ENCODE measurements around the gene RBP2. TPM values are rescaled to one million over a fixed set of nuclear protein-coding genes. Genes with fewer than 3 reads are reported as not detected.

RBP2 gene
- polyA plus RNA-seq, 6 donors from 2014 or later, result not detected

DNA sequence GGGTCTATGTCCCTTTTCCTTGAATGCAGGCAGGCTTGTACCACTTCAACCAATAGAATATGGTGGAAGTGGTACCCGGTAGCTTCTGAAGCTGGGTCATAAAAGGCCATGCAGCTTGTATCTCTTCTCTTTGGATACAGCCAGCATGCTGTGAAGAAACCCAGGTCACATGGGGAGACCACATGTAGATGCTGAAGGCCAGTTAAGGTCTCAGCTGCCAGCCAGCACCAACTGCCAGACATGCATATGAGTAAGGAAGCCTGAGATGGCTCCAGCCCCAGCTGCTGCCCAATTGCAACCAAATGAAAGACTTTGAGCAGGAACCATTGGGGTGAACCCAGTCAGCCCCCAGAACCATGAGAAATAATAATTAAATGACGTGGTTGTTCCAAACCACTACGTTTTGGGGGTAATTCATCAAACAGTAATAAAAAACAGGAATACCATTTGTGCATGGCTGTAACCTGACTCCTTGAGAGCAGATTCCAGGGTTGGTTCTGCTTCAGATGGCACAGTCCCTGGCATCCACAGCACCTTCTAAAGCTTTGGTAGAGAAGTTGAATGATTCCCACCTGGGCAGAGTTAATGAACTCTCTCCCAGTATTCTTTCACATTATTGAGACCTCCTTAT lies 3.8 kb downstream of the RBP2 start:
- H3K4me3 Mint-ChIP-seq, result no peak overlapping the region
- H3K9me3 Mint-ChIP-seq, result no peaks in the 10 kb centered on the region
- no peaks in the 10 kb centered on the region for H3K4me1 Mint-ChIP-seq
- no peaks in the 10 kb centered on the region for H3K27me3 Mint-ChIP-seq
- H3K27ac Mint-ChIP-seq, result peak overlapping the region in 1 of 6 donors; percentile 4
- ATAC-seq (ENCODE audit: low read depth in 2 of 2), result no peak
- DNase-seq, result no peak
- no peaks in the 10 kb centered on the region for H3K36me3 Mint-ChIP-seq

DNA sequence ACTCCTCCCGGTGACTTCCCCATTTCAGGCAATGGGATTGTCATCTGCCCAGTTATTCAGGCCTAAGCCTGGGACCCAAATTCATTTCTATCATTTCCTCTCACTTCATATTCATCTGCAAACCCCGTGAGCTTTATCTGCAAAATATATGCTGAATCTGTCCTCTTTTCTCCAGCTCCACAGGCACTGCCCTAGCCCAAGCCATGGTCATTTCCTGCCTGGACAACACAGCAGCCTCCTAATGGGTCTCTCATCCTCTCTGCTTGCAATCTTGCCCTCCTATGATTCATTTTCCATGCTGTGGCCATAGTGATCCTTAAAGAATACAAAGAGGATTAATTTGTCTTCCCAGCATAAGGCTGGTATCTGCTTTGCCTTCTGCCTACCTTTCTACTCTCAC lies 6.1 kb downstream of the RBP2 start:
- H3K36me3 Mint-ChIP-seq, result no peaks in the 10 kb centered on the region

DNA sequence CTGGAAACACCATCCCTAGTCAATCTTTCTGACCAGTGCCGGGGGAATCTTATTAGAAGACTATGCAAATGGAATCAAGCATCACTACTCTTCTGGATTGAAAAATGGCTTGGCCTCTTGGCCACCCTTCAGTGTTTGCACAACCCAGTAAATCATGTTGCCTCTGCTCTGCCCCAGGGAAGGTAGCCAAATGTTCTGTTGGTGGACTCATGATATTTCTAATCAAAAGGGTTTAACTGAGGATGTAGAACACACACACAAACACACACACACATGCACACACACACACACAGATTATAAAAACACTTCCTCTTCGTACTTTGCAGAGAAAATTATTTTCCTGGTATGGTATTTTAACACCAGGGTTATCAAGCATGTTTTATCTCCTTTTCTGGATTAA lies 7.9 kb downstream of the RBP2 start:
- ATAC-seq (ENCODE audit: low read depth in 2 of 2) (no peak), DNase-seq (no peak)
- Mint-ChIP-seq H3K4me1 (no peaks in the 10 kb centered on the region), H3K27ac (no peak overlapping the region), H3K4me3 (no peak overlapping the region), H3K36me3 (no peaks in the 10 kb centered on the region), H3K27me3 (no peaks in the 10 kb centered on the region), H3K9me3 (no peaks in the 10 kb centered on the region)

More for the DNA sequence above, 6.1 kb downstream of the RBP2 start:
- H3K9me3 Mint-ChIP-seq, result no peaks in the 10 kb centered on the region
- H3K4me3 Mint-ChIP-seq, result no peak overlapping the region
- H3K27me3 Mint-ChIP-seq, result no peaks in the 10 kb centered on the region
- H3K4me1 Mint-ChIP-seq, result no peaks in the 10 kb centered on the region
- H3K27ac Mint-ChIP-seq, result no peak overlapping the region
- DNase-seq (no peak), ATAC-seq (ENCODE audit: low read depth in 2 of 2) (no peak)

DNA sequence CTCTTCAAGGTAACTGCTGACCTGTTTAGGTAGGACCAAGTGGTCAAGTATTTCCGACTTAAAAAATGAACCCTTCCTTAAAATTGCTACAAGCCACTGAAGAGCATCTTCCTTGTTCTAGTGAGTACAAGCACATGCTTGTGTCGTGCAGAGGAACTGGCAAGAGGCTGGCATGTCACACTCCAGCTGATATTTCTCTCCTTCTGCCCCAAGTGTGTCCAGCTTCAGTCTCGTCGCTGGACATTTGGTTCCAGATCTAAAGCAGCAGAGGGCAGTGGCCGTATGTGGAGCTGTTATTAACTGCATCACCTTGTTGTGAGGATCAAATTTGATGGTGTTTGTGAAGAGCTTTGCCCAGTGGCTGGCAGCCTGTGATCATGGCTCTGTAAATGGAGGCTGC lies 10.0 kb downstream of the RBP2 start:
- Mint-ChIP-seq H3K27me3 (no peaks in the 10 kb centered on the region), H3K9me3 (no peaks in the 10 kb centered on the region), H3K36me3 (no peaks in the 10 kb centered on the region), H3K27ac (no peak overlapping the region), H3K4me1 (no peaks in the 10 kb centered on the region), H3K4me3 (no peak overlapping the region)
- no peak for ATAC-seq (ENCODE audit: low read depth in 2 of 2)
- DNase-seq, result no peak

DNA sequence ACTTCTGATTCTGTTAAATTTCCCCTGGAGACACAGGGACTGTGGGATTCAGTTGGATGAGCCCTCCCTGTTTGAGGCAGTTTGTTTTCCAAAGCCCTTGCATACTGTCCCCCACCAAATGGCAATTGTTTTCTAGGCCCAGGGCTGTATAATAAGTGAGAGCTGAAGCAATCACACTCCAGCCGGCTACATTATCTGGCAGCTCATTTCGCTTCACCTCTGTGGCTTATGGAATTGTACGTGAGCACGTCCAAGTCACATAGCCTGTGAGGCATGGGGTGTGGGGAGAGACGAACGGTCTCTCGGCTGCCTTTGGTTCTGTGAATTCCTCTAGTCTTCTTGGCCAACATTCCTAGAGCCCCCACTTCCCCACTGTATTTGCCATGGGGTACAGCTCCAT lies 10.7 kb downstream of the RBP2 start:
- no peak overlapping the region for H3K27ac Mint-ChIP-seq
- H3K9me3 Mint-ChIP-seq, result no peaks in the 10 kb centered on the region
- H3K27me3 Mint-ChIP-seq, result no peaks in the 10 kb centered on the region
- DNase-seq (no peak), ATAC-seq (ENCODE audit: low read depth in 2 of 2) (no peak)
- no peaks in the 10 kb centered on the region for H3K4me1 Mint-ChIP-seq
- H3K4me3 Mint-ChIP-seq, result no peak overlapping the region
- no peaks in the 10 kb centered on the region for H3K36me3 Mint-ChIP-seq

DNA sequence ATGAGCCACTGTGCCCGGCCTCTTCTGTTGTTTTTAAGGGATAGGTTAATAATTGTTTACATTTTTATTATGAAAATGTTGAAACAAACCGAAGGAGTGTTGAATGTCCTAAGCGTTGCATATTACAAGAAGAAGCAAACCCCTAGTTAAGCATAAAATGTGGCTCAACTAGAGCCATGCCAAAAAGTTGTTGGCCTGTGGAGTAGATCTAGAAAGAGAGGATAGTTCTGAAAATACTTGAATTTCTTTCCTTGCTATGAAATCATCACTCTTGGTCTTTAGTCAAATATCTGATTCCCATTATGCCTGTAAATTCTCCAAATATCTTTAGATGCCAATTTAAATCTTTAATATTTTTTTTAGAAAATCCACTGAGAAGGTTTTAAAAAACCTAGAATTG lies 12.8 kb downstream of the RBP2 start:
- Mint-ChIP-seq H3K36me3 (peaks cover 0 to 3% of the 10 kb centered on the region in 2 donors), H3K4me3 (no peak overlapping the region), H3K4me1 (peaks cover 0 to 4% (median 4%) of the 10 kb centered on the region in 3 donors), H3K9me3 (no peaks in the 10 kb centered on the region), H3K27ac (no peak overlapping the region), H3K27me3 (no peaks in the 10 kb centered on the region)
- no peak for DNase-seq
- no peak for ATAC-seq (ENCODE audit: low read depth in 2 of 2)

DNA sequence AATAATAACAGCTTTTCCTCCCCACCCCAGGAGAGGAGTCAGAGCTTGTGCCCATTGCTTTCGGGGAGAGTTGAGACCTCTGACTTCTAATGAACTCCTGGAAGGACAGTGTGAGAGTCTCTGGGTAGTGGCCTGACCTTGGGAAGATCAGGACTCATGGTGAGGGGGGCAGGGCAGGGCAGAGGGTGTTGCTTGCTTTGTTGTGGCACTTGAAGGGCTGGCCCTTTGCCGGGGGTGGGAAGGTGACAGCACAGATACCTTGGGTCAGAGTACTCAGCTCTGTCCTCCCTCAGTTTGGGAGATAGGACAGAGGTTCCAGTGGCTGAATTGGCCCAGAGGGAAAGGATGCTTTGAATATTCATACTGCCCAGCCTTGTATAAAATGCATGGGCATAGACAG lies 15.8 kb downstream of the RBP2 start:
- H3K27me3 Mint-ChIP-seq, result no peaks in the 10 kb centered on the region
- no peak for DNase-seq
- H3K9me3 Mint-ChIP-seq, result no peaks in the 10 kb centered on the region
- peaks cover 0 to 4% (median 4%) of the 10 kb centered on the region in 3 donors for H3K4me1 Mint-ChIP-seq
- no peak overlapping the region for H3K4me3 Mint-ChIP-seq
- H3K36me3 Mint-ChIP-seq, result peaks cover 0 to 4% of the 10 kb centered on the region in 2 donors
- ATAC-seq (ENCODE audit: low read depth in 2 of 2), result no peak
- H3K27ac Mint-ChIP-seq, result no peak overlapping the region

DNA sequence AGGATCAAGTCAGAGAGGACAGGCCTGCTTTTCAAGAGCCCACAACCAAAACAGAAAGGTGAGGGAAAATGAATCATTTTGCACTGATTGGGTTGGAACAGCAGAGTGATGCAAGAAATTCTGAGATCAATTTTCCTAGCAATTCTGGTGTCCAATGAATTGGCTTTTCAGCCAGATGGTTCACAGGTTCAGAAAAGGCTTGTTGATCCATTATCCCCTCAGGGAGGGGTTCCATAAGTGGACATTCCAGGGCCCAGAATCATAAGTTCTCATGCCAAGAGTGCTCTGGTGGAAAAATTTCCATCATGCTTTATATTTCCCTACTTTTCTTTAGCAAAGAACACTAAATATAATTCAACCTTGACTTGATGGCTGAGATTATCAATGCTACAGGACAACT lies 16.2 kb downstream of the RBP2 start:
- peaks cover 0 to 4% (median 4%) of the 10 kb centered on the region in 3 donors for H3K4me1 Mint-ChIP-seq
- no peak for ATAC-seq (ENCODE audit: low read depth in 2 of 2)
- no peak overlapping the region for H3K4me3 Mint-ChIP-seq
- no peaks in the 10 kb centered on the region for H3K27me3 Mint-ChIP-seq
- DNase-seq, result no peak
- no peaks in the 10 kb centered on the region for H3K9me3 Mint-ChIP-seq
- H3K27ac Mint-ChIP-seq, result no peak overlapping the region
- peaks cover 0 to 4% of the 10 kb centered on the region in 2 donors for H3K36me3 Mint-ChIP-seq

DNA sequence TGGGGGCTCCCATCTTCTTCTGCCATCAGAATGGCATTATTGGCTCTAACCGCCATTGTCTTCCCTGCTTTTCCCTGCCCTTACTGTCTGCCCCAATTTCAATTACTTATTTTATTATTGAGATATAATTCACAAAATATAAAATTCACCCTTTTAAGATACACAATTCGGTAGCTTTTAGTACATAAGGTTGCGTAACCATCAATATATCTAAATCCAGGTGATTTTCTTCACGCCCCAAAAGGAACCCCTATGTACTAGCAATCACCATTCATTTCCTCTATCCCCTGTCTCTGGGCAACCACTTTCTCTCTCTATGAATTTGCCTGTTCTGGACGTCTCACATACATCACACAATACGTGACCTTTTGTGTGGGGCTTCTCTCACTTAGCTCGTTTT lies 18.0 kb downstream of the RBP2 start:
- Mint-ChIP-seq H3K36me3 (peaks cover 0 to 4% of the 10 kb centered on the region in 2 donors), H3K4me1 (peaks cover 0 to 4% (median 4%) of the 10 kb centered on the region in 3 donors), H3K4me3 (no peak overlapping the region), H3K27ac (no peak overlapping the region), H3K27me3 (no peaks in the 10 kb centered on the region), H3K9me3 (peaks cover 0 to 1% (median 0%) of the 10 kb centered on the region in 7 donors)
- ATAC-seq (ENCODE audit: low read depth in 2 of 2), result no peak
- DNase-seq, result no peak

DNA sequence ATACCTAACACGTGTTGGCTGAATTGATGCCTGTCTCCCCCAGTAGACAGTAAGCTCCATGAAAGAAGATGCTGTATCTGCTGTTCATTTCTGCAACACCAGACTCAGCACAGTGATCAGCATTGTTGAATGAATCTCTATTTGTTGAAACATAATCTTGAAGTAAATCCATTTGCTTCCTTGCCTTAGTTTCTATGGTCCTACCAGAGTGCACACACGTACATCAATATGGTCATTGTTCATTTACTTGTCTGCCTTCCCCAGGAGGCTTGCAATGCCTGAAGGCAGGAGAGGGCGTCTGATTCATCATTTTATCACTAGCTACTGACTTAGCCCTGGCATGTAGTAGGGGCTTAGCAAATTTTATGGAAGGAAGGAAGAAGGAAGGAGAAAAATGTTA lies 19.2 kb downstream of the RBP2 start:
- no peak overlapping the region for H3K27ac Mint-ChIP-seq
- H3K27me3 Mint-ChIP-seq, result no peaks in the 10 kb centered on the region
- peaks cover 0 to 1% (median 0%) of the 10 kb centered on the region in 7 donors for H3K9me3 Mint-ChIP-seq
- H3K4me1 Mint-ChIP-seq, result peaks cover 0 to 4% (median 4%) of the 10 kb centered on the region in 3 donors
- ATAC-seq (ENCODE audit: low read depth in 2 of 2) (no peak), DNase-seq (no peak)
- peaks cover 0 to 4% of the 10 kb centered on the region in 2 donors for H3K36me3 Mint-ChIP-seq
- H3K4me3 Mint-ChIP-seq, result no peak overlapping the region

DNA sequence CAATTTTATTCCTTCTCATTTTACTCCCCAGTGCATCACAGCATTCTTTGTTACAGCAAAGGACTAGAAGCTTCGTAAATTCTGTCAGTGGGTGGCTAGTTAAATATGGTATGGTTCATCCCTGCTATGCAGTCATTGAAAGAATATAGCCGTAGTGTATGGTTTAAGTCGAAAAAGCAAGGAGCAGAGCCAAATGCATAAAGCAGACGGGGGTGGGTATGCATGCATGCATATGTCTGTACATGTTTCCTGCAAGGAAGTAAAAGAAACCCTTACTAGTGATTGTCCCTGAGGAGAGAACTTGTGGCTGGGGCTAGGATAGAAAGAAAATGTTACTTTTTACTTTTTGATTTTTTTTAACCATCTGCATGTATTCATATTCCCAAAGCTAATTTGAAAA lies 19.9 kb downstream of the RBP2 start:
- H3K4me1 Mint-ChIP-seq, result peaks cover 0 to 4% (median 4%) of the 10 kb centered on the region in 3 donors
- no peak overlapping the region for H3K27ac Mint-ChIP-seq
- H3K36me3 Mint-ChIP-seq, result peaks cover 0 to 4% of the 10 kb centered on the region in 2 donors
- no peak overlapping the region for H3K4me3 Mint-ChIP-seq
- H3K27me3 Mint-ChIP-seq, result no peaks in the 10 kb centered on the region
- no peak for ATAC-seq (ENCODE audit: low read depth in 2 of 2)
- no peak for DNase-seq
- H3K9me3 Mint-ChIP-seq, result peaks cover 0 to 1% (median 0%) of the 10 kb centered on the region in 7 donors

DNA sequence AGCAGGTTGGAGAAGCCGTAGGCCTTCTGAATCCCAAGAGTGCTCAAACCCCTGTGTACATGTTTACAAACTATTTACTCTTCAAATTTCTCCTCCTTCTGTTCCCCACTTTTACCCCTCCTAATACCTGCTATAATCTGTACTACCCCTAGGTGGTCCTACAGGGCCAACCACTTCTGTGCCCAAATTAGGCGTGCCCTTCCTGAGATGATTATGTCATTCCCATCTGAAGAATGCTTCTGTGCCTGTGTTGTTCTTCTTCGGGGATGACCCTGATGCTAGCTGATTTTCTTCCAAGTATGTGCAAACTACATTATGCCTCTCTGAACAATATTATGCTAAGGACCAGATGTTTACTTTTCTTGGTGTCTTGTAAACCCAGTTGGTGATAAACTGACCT lies 20.5 kb downstream of the RBP2 start:
- H3K9me3 Mint-ChIP-seq, result peaks cover 0 to 1% (median 0%) of the 10 kb centered on the region in 7 donors

DNA sequence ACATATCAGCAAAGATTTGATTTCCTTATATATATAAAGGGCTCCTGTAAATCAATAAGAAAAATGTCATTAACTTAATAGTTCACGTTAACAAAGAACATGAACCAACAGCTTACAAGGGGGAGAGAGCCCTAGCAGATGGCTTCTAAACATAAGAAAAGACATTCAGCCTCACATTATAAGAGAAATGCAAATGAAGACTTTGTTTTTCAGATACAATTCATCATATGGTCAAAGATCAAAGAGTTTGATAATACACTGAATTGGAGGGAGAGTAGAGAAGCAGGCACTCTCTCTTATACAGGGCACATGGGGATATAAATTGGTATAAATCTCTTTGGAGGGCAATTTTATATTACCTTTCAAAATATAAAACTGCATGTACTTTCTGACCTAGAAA lies 21.1 kb downstream of the RBP2 start:
- no peak overlapping the region for H3K27ac Mint-ChIP-seq
- peaks cover 0 to 4% (median 4%) of the 10 kb centered on the region in 3 donors for H3K4me1 Mint-ChIP-seq
- peaks cover 0 to 1% (median 0%) of the 10 kb centered on the region in 7 donors for H3K9me3 Mint-ChIP-seq
- peaks cover 0 to 4% of the 10 kb centered on the region in 2 donors for H3K36me3 Mint-ChIP-seq
- ATAC-seq (ENCODE audit: low read depth in 2 of 2) (no peak), DNase-seq (no peak)
- H3K4me3 Mint-ChIP-seq, result no peak overlapping the region
- no peaks in the 10 kb centered on the region for H3K27me3 Mint-ChIP-seq

More for the DNA sequence above, 20.5 kb downstream of the RBP2 start:
- DNase-seq, result no peak
- no peaks in the 10 kb centered on the region for H3K27me3 Mint-ChIP-seq
- no peak overlapping the region for H3K4me3 Mint-ChIP-seq
- ATAC-seq (ENCODE audit: low read depth in 2 of 2), result no peak
- peaks cover 0 to 4% of the 10 kb centered on the region in 2 donors for H3K36me3 Mint-ChIP-seq
- H3K4me1 Mint-ChIP-seq, result peaks cover 0 to 4% (median 4%) of the 10 kb centered on the region in 3 donors
- H3K27ac Mint-ChIP-seq, result no peak overlapping the region

DNA sequence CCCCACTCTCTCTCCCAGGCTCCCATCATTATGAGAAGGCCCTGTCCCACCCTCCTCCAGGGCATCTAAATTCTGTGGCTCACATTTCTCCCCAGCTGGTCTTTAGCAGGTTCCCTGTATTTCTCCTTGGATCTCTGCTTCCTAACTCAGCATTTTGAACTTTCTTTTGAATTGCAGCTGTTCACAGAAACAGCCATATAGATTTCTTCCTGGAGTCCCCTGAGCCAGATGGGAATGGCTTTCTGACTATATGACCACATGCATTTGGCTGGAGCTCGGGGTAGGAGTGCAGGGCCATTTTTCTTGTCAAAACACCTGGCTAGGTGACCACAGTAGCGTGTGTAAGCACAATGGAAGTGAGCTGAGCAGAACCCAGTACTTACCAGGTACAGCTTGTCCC lies 22.0 kb downstream of the RBP2 start:
- DNase-seq (no peak), ATAC-seq (ENCODE audit: low read depth in 2 of 2) (no peak)
- Mint-ChIP-seq H3K4me1 (peaks cover 0 to under 1% (median 0%) of the 10 kb centered on the region in 3 donors), H3K36me3 (peaks cover 0 to 4% of the 10 kb centered on the region in 2 donors), H3K4me3 (no peak overlapping the region), H3K9me3 (peaks cover 0 to 1% (median 0%) of the 10 kb centered on the region in 7 donors), H3K27me3 (no peaks in the 10 kb centered on the region), H3K27ac (no peak overlapping the region)

All from naive B cell (primary cell).